Measurements from ENCODE around the gene IQSEC3.

DNA sequence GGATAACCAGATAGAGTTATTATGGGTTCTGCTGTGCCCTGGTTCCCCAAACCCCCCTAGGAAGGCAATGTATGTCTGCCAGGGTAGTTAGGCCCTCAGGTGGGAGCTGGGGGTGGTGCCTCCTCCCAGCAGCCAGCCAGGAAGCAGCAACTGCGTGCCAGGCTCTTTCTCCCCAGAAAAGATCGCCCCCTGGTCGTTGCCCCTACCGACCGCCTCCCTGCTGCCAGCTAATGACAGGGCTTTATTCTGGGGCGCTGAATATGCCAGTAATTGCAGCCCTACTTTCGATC is 36.3 kb downstream of the IQSEC3 start:
- no peak for TF ChIP-seq POLR2A (IDR thresholded peaks at IDR 0.05)
- TF ChIP-seq, protein P1, sequence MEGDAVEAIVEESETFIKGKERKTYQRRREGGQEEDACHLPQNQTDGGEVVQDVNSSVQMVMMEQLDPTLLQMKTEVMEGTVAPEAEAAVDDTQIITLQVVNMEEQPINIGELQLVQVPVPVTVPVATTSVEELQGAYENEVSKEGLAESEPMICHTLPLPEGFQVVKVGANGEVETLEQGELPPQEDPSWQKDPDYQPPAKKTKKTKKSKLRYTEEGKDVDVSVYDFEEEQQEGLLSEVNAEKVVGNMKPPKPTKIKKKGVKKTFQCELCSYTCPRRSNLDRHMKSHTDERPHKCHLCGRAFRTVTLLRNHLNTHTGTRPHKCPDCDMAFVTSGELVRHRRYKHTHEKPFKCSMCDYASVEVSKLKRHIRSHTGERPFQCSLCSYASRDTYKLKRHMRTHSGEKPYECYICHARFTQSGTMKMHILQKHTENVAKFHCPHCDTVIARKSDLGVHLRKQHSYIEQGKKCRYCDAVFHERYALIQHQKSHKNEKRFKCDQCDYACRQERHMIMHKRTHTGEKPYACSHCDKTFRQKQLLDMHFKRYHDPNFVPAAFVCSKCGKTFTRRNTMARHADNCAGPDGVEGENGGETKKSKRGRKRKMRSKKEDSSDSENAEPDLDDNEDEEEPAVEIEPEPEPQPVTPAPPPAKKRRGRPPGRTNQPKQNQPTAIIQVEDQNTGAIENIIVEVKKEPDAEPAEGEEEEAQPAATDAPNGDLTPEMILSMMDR (IDR thresholded peaks at IDR 0.05 in 4 of 5, conservative IDR thresholded peaks at IDR 0.05 in 1 of 5), result no peak
